Fibroblast of lung (primary cell): ENCODE results near the gene POLR2C. TPM values are rescaled to one million over a fixed set of nuclear protein-coding genes. Genes with fewer than 3 reads are reported as not detected.

ENCODE experiments used
- DNase-seq, 2 donors: peaks; one replicate each; pipeline versions ENCODE4 v3.0.0 to v3.0.0-alpha.2; 2010; ENCODE audit warnings: low read depth in 2 of 2
- H2AFZ ChIP-seq: 2 replicates; pipeline ENCODE4 v1.5.1; 2012; ENCODE audit warnings: low read length, control low read depth, inconsistent platforms
- H3K27ac ChIP-seq: 2 replicates; pipeline ENCODE4 v1.5.1; 2011; ENCODE audit warnings: low read length, control low read depth; ENCODE audit not compliant: insufficient read depth
- H3K27me3 ChIP-seq: 2 replicates; pipeline ENCODE4 v1.5.1; 2011; ENCODE audit warnings: mild to moderate bottlenecking, low read length; ENCODE audit not compliant: control insufficient read depth, insufficient read depth
- H3K36me3 ChIP-seq: 2 replicates; pipeline ENCODE4 v1.5.1; 2011; ENCODE audit warnings: low read length; ENCODE audit not compliant: control insufficient read depth, insufficient read depth
- H3K4me1 ChIP-seq: 2 replicates; pipeline ENCODE4 v1.5.1; 2011; ENCODE audit warnings: low read length; ENCODE audit not compliant: control insufficient read depth, insufficient read depth; ENCODE audit errors: extremely low read depth
- H3K4me2 ChIP-seq: 2 replicates; pipeline ENCODE4 v1.5.1; 2011; ENCODE audit warnings: low read length, control low read depth; ENCODE audit not compliant: insufficient read depth; ENCODE audit errors: extremely low read depth
- H3K4me3 ChIP-seq, 4 experiments: fragments of 200-600 bp in 1 of 4; sonication (generic) in 1 of 4; replicated peaks in 1 of 4; 2 replicates each; pipeline ENCODE4 v1.5.1; 2011 to 2016; ENCODE audit warnings: low read length in 4 of 4, low read depth in 3 of 4, mild to moderate bottlenecking in 3 of 4, control low read depth in 2 of 4, inconsistent platforms in 1 of 4, mixed read lengths in 1 of 4; ENCODE audit not compliant: insufficient read depth in 1 of 4; ENCODE audit errors: control extremely low read depth in 1 of 4
- H3K79me2 ChIP-seq: 2 replicates; pipeline ENCODE4 v1.5.1; 2012; ENCODE audit warnings: mild to moderate bottlenecking, low read length, inconsistent platforms; ENCODE audit not compliant: control insufficient read depth, insufficient read depth
- H3K9ac ChIP-seq: 2 replicates; pipeline ENCODE4 v1.5.1; 2011; ENCODE audit warnings: mild to moderate bottlenecking, low read length, control low read depth; ENCODE audit not compliant: insufficient read depth
- H3K9me3 ChIP-seq: 2 replicates; pipeline ENCODE4 v1.5.1; 2012; ENCODE audit warnings: low read depth, low read length; ENCODE audit not compliant: control insufficient read depth, insufficient read depth
- H4K20me1 ChIP-seq: 2 replicates; pipeline ENCODE4 v1.5.1; 2011; ENCODE audit warnings: low read length; ENCODE audit not compliant: control insufficient read depth, insufficient read depth; ENCODE audit errors: extremely low read depth
- EZH2 ChIP-seq: IDR thresholded peaks from 2 replicates; pipeline ENCODE4 v1.5.1; 2012; ENCODE audit warnings: low read length, control low read depth, mild to moderate bottlenecking; ENCODE audit errors: missing control alignments
- polyA plus RNA-seq, 2 donors: library from polyadenylated mRNA; depleted of rRNA in 1 of 2; stranded (reverse) in 1 of 2; unstranded in 1 of 2; fragments of >200 nt; gene quantifications; 2 replicates each; pipeline ENCODE4 v1.2.1, GENCODE V29; 2011 to 2012; ENCODE audit warnings: missing spikeins in 1 of 2
- total RNA-seq: library from RNA; depleted of rRNA; stranded (reverse); fragments of >200 nt; gene quantifications from 2 replicates; pipeline ENCODE4 v1.2.1, GENCODE V29; 2014
- TF ChIP-seq, protein P1 (sequence below), 2 donors: IDR thresholded peaks in 1 of 2; conservative IDR thresholded peaks in 1 of 2; 1 replicate in 1 of 2; 2 replicates in 1 of 2; pipeline ENCODE4 v1.5.1; 2011 to 2012; ENCODE audit warnings: low read length in 2 of 2, control low read depth in 1 of 2, inconsistent platforms in 1 of 2, low read depth in 1 of 2, mild to moderate bottlenecking in 1 of 2

Gene POLR2C
- total and polyA plus RNA-seq, 2 donors (not counting 1 experiment from before 2014, with no cell fraction given): 84.0 to 106 TPM

- Histone ChIP-seq H4K20me1 (no peaks in the 10 kb centered on the region), H3K9me3 (no peaks in the 10 kb centered on the region), H3K4me1 (peaks cover 7% of the 10 kb centered on the region), H3K27me3 (no peaks in the 10 kb centered on the region), H3K79me2 (no peaks in the 10 kb centered on the region), H3K27ac (no peak overlapping the region), H3K4me2 (no peak overlapping the region), H3K4me3 (no peak overlapping the region), H3K9ac (no peak overlapping the region), H3K36me3 (no peaks in the 10 kb centered on the region), H2AFZ (no peak overlapping the region)
- DNase-seq: no peak
- TF ChIP-seq, protein P1, sequence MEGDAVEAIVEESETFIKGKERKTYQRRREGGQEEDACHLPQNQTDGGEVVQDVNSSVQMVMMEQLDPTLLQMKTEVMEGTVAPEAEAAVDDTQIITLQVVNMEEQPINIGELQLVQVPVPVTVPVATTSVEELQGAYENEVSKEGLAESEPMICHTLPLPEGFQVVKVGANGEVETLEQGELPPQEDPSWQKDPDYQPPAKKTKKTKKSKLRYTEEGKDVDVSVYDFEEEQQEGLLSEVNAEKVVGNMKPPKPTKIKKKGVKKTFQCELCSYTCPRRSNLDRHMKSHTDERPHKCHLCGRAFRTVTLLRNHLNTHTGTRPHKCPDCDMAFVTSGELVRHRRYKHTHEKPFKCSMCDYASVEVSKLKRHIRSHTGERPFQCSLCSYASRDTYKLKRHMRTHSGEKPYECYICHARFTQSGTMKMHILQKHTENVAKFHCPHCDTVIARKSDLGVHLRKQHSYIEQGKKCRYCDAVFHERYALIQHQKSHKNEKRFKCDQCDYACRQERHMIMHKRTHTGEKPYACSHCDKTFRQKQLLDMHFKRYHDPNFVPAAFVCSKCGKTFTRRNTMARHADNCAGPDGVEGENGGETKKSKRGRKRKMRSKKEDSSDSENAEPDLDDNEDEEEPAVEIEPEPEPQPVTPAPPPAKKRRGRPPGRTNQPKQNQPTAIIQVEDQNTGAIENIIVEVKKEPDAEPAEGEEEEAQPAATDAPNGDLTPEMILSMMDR (conservative IDR thresholded peaks at IDR 0.05 in 1 of 2, IDR thresholded peaks at IDR 0.05 in 1 of 2; ENCODE audit: low read depth in 1 of 2, low read length in 2 of 2): no peak
- TF ChIP-seq EZH2: no peak
These were observed 39.3 kb upstream of the POLR2C start for GRCh38 chr16:57423152-57423551.

DNA sequence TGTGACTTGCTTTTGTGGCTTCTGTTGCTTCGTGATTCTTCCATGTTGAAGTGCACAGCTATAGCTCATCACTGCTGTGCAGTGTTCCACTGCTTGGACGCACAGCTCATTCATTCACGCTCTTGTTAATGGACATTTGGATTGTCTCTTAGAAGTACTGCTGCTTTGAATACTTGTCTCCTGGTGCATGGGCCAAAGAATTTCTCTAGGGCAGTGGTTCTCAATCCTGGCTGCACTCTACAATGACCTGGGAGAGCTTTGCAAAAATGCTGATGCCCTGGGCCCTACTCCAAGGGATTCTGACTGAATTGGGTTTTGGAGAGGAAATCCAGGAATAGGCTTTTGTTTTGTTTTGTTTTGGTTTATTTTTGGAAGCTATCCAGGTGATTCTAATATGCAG is 37.9 kb upstream of the POLR2C start:
- Histone ChIP-seq H3K79me2 (no peaks in the 10 kb centered on the region), H3K4me2 (no peak overlapping the region), H3K27ac (no peak overlapping the region), H3K9ac (no peak overlapping the region), H3K4me1 (peaks cover 5% of the 10 kb centered on the region), H4K20me1 (no peaks in the 10 kb centered on the region), H3K4me3 (no peak overlapping the region), H3K9me3 (no peaks in the 10 kb centered on the region), H3K36me3 (peaks cover 5% of the 10 kb centered on the region), H3K27me3 (no peaks in the 10 kb centered on the region), H2AFZ (no peak overlapping the region)
- DNase-seq: no peak
- TF ChIP-seq, protein P1 (conservative IDR thresholded peaks at IDR 0.05 in 1 of 2, IDR thresholded peaks at IDR 0.05 in 1 of 2; ENCODE audit: low read depth in 1 of 2, low read length in 2 of 2): no peak
- no peak for TF ChIP-seq EZH2

GRCh38 chr16:57426356-57426755 is 36.1 kb upstream of the POLR2C start:
- no peaks in the 10 kb centered on the region for H3K27me3 ChIP-seq
- no peak for DNase-seq
- H3K9me3 ChIP-seq: no peaks in the 10 kb centered on the region
- TF ChIP-seq, protein P1 (conservative IDR thresholded peaks at IDR 0.05 in 1 of 2, IDR thresholded peaks at IDR 0.05 in 1 of 2; ENCODE audit: low read depth in 1 of 2, low read length in 2 of 2): no peak
- no peak for TF ChIP-seq EZH2
- H3K4me2 ChIP-seq: no peak overlapping the region
- H3K36me3 ChIP-seq: peaks cover 8% of the 10 kb centered on the region
- no peaks in the 10 kb centered on the region for H3K79me2 ChIP-seq
- H3K9ac ChIP-seq: no peak overlapping the region
- H2AFZ ChIP-seq: no peak overlapping the region
- H3K27ac ChIP-seq: no peak overlapping the region
- no peaks in the 10 kb centered on the region for H4K20me1 ChIP-seq
- H3K4me1 ChIP-seq: peaks cover 5% of the 10 kb centered on the region
- no peak overlapping the region for H3K4me3 ChIP-seq
